Measurements from ENCODE around the gene ZNF343.

DNA sequence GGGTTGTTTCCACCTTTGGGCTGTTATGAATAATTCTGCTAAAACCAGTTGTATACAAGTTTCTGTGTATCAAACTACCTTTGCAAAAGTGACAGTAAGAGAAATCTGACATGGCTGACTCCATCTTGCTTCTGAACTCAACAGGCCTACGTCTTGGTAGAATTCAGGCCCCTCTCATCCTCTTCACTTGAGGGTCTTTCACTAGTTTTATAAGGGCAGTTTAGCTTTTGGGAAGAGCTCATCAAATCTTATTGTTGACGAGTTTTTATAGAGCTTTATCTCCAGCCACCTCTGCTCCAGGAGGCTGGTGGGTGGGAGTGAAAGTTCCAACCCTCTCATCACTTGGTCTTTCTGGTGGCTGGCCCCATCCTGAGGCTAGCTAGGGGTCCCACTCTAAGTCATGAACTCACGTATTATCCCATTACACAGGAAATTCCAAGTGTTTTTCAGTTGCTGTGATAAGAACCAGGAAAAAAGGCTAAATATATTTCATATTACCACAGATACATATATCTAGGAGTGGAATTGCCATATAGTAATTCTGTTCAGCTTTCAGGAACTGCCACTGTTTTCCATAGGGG lies 49.7 kb downstream of the ZNF343 start:
- TF ChIP-seq, protein P1, sequence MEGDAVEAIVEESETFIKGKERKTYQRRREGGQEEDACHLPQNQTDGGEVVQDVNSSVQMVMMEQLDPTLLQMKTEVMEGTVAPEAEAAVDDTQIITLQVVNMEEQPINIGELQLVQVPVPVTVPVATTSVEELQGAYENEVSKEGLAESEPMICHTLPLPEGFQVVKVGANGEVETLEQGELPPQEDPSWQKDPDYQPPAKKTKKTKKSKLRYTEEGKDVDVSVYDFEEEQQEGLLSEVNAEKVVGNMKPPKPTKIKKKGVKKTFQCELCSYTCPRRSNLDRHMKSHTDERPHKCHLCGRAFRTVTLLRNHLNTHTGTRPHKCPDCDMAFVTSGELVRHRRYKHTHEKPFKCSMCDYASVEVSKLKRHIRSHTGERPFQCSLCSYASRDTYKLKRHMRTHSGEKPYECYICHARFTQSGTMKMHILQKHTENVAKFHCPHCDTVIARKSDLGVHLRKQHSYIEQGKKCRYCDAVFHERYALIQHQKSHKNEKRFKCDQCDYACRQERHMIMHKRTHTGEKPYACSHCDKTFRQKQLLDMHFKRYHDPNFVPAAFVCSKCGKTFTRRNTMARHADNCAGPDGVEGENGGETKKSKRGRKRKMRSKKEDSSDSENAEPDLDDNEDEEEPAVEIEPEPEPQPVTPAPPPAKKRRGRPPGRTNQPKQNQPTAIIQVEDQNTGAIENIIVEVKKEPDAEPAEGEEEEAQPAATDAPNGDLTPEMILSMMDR (conservative IDR thresholded peaks at IDR 0.05 in 1 of 2, IDR thresholded peaks at IDR 0.05 in 1 of 2; ENCODE audit: extremely low read depth in 1 of 2, insufficient read depth in 1 of 2, low read depth in 1 of 2, low read length in 2 of 2) = no peak
- no peak for TF ChIP-seq EZH2 (IDR thresholded peaks at IDR 0.05; ENCODE audit: borderline replicate concordance, low read length)

Data from mammary epithelial cell (primary cell).